SU-DHL-6 (cell line): ENCODE data around the gene BANF2.

Source experiments
- CTCF ChIP-seq: fragments of 200-600 bp; sonication (generic); IDR thresholded peaks from one replicate; pipeline ENCODE4 v1.5.1; 2017; ENCODE audit warnings: antibody characterized with exemption, mild to moderate bottlenecking, low read length, moderate library complexity; ENCODE audit not compliant: insufficient read depth, poor library complexity, severe bottlenecking
- EZH2phosphoT487 ChIP-seq: fragments of 200-600 bp; sonication (generic), shearing (Covaris generic); conservative IDR thresholded peaks from 2 replicates; pipeline ENCODE4 v1.6.1; 2018; ENCODE audit warnings: mild to moderate bottlenecking, antibody characterized with exemption, low read length, moderate library complexity, mixed read lengths

GRCh38 chr20:17748279-17748678 lies 48.5 kb downstream of the BANF2 start:
- TF ChIP-seq CTCF, result no peak
- no peak for TF ChIP-seq EZH2phosphoT487
